GM19324 (cell line): Measurements from ENCODE around the gene TCTN2.

Experiments
- ATAC-seq: cut with Tn5 transposase; IDR thresholded peaks from one replicate; pipeline ENCODE4 v1.9.1; 2021; ENCODE audit warnings: mild to moderate bottlenecking, moderate library complexity; ENCODE audit not compliant: unreplicated experiment, low FRiP score

TCTN2 gene

GRCh38 chr12:123733229-123733628, 62.3 kb downstream of the TCTN2 start:
- no peak for ATAC-seq

GRCh38 chr12:123734268-123734667, 63.4 kb downstream of the TCTN2 start:
- no peak for ATAC-seq

DNA sequence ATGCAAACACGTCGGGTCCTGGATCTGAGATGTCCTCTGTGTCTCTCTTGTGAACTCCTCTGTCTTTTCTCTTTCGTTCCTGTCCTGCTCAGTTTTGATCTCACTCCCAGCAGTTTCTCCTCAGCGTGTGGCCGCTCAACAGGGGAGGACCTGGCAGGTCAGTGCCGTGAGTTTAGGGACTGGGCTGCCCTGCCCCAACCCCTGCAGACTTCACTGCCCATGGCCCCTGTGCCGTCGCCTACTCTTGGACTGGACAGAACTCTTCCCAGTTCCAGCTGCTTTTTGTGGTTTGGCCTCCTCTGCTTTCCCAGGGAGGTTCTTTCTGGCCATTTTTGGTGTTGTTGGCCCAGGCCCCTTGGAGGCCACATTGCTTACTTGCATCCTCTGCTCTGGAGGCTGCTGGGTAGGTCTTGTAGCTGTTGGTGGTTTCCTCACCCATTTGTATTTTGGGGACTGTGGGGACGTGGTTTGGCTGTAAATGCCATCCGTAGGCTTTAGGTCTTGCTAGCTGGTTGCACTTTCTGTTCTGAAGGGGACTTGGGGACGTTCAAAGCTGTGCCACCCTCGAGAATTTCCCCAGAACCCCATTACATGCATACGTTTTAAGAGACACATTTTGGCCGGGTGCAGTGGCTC, 71.1 kb downstream of the TCTN2 start:
- ATAC-seq: no peak

DNA sequence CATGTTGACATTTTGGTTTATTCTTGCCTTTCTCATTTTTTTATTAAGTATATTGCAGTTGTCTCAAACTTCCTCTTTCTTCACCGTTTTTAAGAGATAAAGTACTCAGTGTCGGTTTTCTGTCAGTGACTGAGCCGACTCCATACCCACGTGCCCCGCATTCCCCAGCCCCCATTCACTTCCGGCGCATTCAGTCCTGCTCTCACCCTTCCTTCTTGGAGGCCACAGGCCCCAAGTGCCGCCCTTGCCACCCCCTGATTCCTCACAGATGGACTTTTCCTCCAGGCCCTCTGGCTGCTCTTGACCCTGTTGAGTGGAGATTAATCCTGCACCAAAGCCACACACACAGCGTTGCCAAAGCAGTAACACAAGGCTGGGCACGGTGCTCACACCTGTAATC, 72.1 kb downstream of the TCTN2 start:
- no peak for ATAC-seq

GRCh38 chr12:123744836-123745235, 73.9 kb downstream of the TCTN2 start:
- no peak for ATAC-seq

GRCh38 chr12:123747309-123747708, 76.4 kb downstream of the TCTN2 start:
- ATAC-seq: no peak

GRCh38 chr12:123748161-123748560, 77.2 kb downstream of the TCTN2 start:
- ATAC-seq: no peak

DNA sequence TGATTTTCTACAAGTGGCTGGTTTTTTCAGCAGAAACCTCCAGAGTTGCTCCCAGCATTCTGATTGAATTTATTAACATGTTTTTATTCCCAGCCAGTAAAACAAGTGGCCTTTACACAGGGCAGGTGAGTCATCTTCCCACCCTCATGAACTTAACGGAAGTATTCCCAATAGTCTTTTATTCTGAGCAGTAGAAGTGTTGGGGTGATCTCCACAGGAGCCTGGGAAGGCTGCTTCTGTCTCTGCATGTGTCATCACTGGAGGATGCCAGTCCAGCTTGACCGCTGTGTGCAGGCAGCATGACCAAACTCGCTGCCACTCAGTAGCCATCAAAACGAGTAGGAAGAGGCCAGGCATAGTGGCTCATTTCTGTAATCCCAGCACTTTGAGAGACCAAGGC, 77.7 kb downstream of the TCTN2 start:
- no peak for ATAC-seq

GRCh38 chr12:123749355-123749754, 78.4 kb downstream of the TCTN2 start:
- no peak for ATAC-seq

- no peak for ATAC-seq
Observed at GRCh38 chr12:123750159-123750656, 79.3 kb downstream of the TCTN2 start.

DNA sequence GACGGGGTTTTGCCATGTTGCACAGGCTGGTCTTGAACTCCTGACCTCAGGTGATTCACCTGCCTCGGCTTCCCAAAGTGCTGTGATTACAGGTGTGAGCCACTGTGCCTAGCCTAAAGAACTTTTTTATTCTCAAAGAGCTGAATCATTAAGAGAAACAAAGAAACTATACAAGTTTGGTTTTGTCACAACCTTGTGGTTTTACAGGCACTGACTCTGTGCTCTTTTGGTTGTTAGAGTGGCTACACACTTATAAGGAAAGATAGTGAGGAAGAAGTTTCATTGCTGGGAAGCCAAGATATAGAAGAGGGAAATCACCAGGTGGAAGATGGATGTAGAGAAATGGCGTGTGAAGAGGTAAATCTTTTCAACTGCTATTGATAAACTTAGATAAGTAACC, 81.1 kb downstream of the TCTN2 start:
- ATAC-seq: no peak

- ATAC-seq: no peak
Observed at GRCh38 chr12:123754041-123754772, 83.3 kb downstream of the TCTN2 start.

GRCh38 chr12:123757561-123757960, 86.6 kb downstream of the TCTN2 start:
- ATAC-seq: no peak
